ENCODE data around the gene CYP19A1.

DNA sequence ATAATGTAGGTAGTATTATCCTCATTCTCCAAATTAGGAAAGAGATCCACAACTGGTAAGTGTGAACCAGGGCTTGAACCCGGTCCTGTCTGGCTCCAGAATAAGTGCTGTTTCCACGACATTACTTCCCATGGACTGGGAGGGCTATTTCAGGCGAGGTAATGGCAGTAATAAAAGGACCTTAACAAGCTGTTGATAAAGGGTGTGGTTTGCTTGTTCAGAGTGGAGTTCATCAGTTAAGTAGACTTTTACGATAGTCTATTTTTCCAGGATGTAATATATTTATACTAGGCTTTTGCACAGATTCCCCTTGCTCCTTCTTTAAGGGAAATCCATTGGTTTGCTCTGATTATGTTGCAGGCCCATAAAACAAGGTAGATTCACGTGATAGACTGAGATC, 155.3 kb downstream of the CYP19A1 start:
- TF ChIP-seq, protein P1, sequence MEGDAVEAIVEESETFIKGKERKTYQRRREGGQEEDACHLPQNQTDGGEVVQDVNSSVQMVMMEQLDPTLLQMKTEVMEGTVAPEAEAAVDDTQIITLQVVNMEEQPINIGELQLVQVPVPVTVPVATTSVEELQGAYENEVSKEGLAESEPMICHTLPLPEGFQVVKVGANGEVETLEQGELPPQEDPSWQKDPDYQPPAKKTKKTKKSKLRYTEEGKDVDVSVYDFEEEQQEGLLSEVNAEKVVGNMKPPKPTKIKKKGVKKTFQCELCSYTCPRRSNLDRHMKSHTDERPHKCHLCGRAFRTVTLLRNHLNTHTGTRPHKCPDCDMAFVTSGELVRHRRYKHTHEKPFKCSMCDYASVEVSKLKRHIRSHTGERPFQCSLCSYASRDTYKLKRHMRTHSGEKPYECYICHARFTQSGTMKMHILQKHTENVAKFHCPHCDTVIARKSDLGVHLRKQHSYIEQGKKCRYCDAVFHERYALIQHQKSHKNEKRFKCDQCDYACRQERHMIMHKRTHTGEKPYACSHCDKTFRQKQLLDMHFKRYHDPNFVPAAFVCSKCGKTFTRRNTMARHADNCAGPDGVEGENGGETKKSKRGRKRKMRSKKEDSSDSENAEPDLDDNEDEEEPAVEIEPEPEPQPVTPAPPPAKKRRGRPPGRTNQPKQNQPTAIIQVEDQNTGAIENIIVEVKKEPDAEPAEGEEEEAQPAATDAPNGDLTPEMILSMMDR (IDR thresholded peaks at IDR 0.05; ENCODE audit: low read depth, low read length, missing input control): no peak
- TF ChIP-seq JUND (IDR thresholded peaks at IDR 0.05): no peak
- TF ChIP-seq SP1 (IDR thresholded peaks at IDR 0.05): no peak
